Medulla oblongata (tissue), 1 donor: ENCODE data around the gene RESF1.
A peak's percentile ranks its signal among the peaks of the same experiment; 100 is the strongest.
"Not testable (repeated sequence)": the region's sequence is repeated elsewhere in the genome, so short reads cannot be mapped to it uniquely, and the experiment has no call there.

Source experiments
- DNase-seq: peaks from one replicate; pipeline ENCODE4 v3.0.0-alpha.2; 2015; ENCODE audit errors: extremely low spot score

The RESF1 gene, protein sequence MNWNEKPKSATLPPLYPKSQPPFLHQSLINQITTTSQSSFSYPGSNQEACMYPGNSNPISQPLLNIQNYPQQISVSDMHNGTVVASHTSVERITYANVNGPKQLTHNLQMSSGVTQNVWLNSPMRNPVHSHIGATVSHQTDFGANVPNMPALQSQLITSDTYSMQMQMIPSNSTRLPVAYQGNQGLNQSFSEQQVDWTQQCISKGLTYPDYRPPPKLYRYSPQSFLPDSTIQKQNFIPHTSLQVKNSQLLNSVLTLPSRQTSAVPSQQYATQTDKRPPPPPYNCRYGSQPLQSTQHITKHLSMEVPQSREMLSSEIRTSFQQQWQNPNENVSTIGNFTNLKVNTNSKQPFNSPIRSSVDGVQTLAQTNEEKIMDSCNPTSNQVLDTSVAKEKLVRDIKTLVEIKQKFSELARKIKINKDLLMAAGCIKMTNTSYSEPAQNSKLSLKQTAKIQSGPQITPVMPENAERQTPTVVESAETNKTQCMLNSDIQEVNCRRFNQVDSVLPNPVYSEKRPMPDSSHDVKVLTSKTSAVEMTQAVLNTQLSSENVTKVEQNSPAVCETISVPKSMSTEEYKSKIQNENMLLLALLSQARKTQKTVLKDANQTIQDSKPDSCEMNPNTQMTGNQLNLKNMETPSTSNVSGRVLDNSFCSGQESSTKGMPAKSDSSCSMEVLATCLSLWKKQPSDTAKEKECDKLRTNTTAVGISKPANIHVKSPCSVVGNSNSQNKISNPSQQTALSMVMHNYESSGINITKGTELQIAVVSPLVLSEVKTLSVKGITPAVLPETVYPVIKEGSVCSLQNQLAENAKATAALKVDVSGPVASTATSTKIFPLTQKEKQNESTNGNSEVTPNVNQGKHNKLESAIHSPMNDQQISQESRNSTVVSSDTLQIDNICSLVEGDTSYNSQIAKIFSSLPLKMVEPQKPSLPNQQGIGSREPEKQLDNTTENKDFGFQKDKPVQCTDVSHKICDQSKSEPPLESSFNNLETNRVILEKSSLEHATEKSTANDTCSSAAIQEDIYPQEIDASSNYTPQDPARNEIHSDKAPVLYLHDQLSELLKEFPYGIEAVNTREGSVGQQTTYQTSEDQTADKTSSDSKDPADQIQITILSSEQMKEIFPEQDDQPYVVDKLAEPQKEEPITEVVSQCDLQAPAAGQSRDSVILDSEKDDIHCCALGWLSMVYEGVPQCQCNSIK (N-terminal part only)

GRCh38 chr12:31959161-31959700, at the start of gene RESF1:
Gene RESF1, plus strand, starts transcription at chr12:31959415. Its CDS starts 21,541 bp downstream, at chr12:31980956.
- peak; percentile 91 for DNase-seq

- DNase-seq, result no peak
Measured at GRCh38 chr12:31914927-31915326, 44.3 kb upstream of the RESF1 start.

DNA sequence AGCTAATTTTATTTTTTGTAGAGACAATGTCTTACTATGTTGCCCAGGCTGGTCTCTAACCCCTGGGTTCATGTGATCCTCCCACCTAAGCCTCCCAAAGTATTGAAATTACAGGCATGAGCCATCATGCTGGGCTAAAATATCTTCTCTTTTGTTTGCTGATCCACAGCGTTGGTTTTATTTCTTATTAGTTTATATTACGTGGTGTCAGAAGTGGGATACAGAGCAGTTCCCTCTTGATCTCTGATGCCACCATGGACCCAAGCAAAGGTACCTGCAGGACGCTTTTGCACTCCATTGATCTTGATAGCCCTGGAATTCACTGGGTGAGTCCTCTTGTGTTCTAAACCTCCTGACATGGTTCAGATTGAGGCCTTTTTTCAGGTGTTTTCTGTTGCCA, 43.8 kb upstream of the RESF1 start:
- DNase-seq, result no peak

GRCh38 chr12:31922341-31923062, 36.7 kb upstream of the RESF1 start:
- DNase-seq, result no peak

- no peak for DNase-seq
Measured at GRCh38 chr12:31923063-31923412, 36.2 kb upstream of the RESF1 start.

GRCh38 chr12:31928246-31929026, 30.8 kb upstream of the RESF1 start:
- no peak for DNase-seq

DNA sequence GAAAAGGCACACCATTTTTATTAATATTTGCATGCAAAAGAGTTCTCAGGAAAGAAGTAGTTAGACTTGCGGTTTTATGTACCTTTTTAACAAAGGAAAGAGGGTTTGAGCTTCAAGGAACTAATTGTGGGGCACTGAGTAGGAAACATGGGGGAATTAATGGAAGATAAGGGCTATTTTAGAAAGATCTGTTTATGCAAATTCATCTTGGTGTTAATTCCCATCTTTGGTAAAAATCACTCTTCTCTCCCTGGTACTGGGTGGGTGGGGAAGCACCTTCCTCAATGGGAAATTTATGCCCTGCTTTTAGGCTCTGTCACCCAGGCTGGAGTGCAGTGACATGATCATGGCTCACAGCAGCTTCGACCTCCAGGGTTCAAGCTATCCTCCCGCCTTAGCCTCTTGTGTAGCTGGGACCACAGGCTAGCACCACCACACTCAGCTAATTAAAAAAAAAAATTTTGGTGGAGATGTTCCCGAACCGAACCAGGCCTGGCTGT, 30.1 kb upstream of the RESF1 start:
- DNase-seq, result no peak

DNA sequence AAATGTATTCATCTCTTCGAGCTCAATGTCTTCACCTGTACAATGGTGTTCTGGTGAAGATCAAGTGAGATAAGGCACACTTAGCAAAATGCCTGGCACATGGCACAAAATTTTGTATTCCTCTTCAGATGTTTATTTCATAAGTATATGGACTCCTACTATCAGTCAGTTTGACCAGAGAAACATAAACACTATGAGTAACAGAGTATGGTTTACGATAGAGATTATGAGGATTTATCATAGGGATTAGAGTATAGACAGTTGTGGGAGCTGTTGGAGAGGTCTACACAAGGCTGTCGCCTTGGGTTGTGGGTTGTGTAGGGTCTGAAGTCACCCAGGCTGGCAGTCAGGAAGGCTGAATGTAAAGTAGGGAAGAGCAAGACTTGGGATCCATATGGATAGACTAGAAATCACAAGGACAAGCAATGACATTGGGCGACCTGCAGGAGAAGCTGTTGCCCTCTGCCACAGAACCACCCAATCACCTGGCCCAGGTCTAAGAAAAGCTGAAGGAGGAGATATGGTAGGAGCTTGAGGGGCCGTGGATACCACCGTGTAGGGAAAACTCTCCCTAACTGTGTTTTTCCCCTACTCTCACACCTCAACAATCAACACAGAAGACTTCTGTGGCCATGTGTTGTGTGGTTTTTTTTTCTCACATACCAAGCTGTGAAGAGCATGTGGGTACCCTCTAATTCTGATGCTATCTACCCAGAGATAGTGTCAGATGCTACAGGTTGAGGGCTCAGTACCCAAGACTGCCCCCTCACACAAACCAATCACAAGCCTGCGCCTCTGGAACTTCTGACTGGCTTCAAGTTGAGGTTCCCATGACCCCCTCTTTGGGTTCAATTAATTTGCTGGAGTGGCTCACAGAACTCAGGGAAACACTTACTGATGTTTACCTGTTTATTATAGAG, 27.2 kb upstream of the RESF1 start:
- DNase-seq, result no peak

DNA sequence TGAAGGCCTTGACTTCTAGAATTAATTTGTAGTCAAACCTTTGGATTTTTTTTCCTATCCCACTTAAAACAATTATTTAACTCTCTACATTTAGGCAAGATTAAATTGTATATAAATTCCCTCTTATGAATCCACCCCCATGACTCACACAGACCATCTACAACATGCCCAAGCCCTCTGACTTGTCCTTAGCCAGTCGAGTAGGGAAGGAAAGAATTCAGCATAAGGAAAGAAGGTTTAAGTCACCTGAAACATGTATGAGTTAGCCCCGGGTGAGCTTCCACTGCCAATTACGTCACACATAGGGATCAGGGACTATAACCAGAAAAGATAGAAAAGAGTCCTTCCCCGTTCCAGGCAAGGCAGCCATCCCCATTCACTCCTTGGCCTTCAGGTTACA, 14.9 kb upstream of the RESF1 start:
- DNase-seq, result no peak

- DNase-seq, result no peak
Measured at GRCh38 chr12:31947971-31948370, 11.2 kb upstream of the RESF1 start.

- not testable (repeated sequence) for DNase-seq
Measured at GRCh38 chr12:31948697-31949359, 10.4 kb upstream of the RESF1 start.

DNA sequence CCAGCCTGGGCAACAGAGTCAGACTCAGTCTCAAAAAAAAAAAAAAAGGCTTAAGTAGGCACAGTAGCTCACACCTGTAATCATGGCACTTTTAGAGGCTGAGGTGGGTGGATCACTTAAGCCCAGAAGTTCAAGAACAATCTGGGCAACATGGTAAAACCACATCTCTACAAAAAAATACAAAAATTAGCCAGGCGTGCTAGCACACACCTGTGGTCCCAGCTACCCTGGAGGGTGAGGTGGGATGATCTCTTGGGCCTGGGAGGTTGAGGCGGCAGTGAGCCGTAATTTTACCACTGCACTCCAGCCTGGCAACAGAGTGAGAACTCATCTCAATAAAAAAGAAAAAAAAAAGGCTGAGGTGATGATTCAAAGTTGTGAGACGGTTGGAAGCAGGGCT, 9.1 kb upstream of the RESF1 start:
- no peak for DNase-seq

DNA sequence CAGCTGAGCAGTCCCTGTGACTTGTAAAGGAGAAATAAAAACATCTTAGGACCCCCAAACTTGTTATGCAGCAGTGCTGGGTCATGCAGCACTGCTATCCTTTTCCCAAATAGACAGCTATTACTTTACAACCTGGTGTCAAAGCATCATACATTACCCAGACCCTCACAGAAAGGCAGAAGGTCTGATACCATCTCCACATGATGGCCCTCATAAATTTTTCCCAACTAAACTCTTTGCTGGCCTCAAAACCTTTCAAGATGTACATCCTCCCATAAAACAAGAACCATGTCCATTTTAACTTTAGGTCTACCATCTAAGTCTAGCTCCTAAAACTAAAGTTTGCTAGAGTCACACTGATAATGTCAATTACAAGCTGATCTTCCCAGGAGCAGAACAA, 8.7 kb upstream of the RESF1 start:
- DNase-seq, result no peak

DNA sequence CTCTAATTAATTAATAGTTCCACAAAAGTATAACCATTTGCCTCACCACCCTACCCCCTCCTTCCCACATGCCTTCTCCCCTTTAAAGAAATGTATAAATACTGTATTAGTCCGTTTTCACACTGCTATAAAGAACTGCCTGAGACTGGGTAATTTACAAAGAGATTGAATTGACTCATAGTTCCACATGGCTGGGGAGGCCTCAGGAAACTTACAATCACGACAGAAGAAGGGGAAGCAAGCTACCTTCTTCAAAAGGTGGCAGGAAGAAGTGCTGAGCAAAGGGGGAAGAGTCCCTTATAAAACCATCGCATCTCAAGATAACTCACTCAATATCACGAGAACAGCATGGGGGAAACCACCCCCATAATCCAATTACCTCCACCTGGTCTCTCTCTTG, 8.2 kb upstream of the RESF1 start:
- no peak for DNase-seq

GRCh38 chr12:31951939-31952338, 7.3 kb upstream of the RESF1 start:
- no peak for DNase-seq

DNA sequence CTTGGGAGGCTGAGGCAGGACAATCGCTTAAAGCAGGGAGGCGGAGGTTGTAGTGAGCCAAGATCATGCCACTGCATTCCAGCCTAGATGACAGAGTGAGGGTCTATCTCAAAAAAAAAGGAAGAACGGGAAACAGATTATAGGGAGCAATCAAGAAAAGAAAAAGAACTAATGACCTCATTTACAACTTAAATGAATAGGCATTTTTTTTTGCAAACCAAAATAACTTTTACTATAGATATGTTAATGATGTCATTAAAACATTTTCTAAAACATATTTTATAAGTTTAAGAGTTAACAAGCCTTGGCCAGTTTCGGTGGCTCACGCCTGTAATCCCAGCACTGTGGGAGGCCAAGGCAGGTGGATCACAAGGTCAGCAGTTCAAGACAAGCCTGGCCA, 6.8 kb upstream of the RESF1 start:
- DNase-seq, result no peak

DNA sequence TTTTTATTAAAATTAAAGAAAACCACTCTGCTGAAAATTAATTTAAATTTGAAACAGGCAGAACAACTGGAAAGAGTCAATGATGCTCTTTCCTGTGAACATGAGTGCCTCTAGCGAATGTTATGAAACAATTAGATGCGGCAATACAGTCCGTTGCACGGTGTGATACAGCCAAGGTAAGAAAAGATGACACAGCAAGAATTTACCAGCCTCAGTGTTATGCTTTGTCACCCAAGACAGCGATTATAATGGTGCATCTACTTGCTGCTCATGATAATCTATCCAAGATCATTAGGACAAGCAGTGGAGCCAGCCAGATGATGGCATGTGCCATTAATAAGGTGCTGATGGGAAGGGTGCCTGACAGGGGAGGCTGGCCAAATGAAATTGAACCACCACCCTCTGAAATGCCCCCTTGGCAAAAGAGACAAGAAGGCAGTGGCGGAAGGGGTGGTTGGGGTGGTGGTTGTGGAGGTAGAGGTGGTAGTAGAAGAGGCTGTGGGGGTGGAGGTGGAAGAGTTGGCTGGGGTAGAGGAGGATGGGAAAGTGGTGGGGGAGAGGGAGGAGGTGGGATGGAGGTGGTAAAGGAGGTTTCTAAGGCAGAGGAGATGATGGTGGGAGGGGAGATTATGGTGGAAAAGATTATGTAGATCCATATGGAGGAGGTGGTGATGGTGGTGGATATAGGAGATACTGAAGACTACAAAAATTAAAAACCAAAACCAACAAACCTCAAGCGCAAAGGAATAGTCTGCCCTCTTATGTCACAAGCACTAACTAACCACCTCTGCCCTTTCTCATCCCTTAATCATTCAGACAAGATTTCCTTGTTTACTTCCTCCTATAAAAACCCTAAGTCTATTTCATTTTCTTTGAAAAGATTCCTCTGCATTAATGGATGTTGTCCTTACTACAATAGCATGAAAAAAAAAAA, 4.0 kb upstream of the RESF1 start:
- no peak for DNase-seq
